Measurements from ENCODE around the gene CLDN4. TPM values are rescaled to one million over a fixed set of nuclear protein-coding genes. Genes with fewer than 3 reads are reported as not detected.
A peak's percentile ranks its signal among the peaks of the same experiment; 100 is the strongest.
"Not testable (repeated sequence)": the region's sequence is repeated elsewhere in the genome, so short reads cannot be mapped to it uniquely, and the experiment has no call there.

The CLDN4 gene
- total and polyA plus RNA-seq, 2 experiments from 2014 or later: 570 to 909 TPM

GRCh38 chr7:73833251-73833919, 2.6 kb downstream of the CLDN4 start:
- Histone ChIP-seq H3K4me1 (ENCODE audit: insufficient read depth) (peaks cover 19% of the 10 kb centered on the region), H2AFZ (no peak overlapping the region), H3K79me2 (peaks cover 18% of the 10 kb centered on the region), H3K27me3 (no peaks in the 10 kb centered on the region), H3K4me2 (peak overlapping the region; percentile 68), H3K27ac (peak overlapping the region; percentile 99), H3K9me2 (replicated peaks; ENCODE audit: insufficient read depth) (no peaks in the 10 kb centered on the region), H4K20me1 (ENCODE audit: insufficient read depth, poor library complexity, severe bottlenecking) (no peaks in the 10 kb centered on the region), H3K9me3 (ENCODE audit: low read depth) (no peaks in the 10 kb centered on the region), H3K36me3 (replicated peaks; ENCODE audit: insufficient read depth, low read depth) (no peaks in the 10 kb centered on the region), H3K4me3 (no peak overlapping the region)
- DNase-seq (ENCODE audit: low spot score): peak; percentile 78
- WGBS (ENCODE audit: low lambda C conversion rate, missing lambda C conversion rate): 47% methylated on average over 13 of the region's 13 CpGs
- TF ChIP-seq EZH2 (IDR thresholded peaks at IDR 0.05; ENCODE audit: borderline replicate concordance): no peak
- no peak for TF ChIP-seq CTCF (IDR thresholded peaks at IDR 0.05; ENCODE audit: poor library complexity)
- TF ChIP-seq EZH2phosphoT487 (IDR thresholded peaks at IDR 0.05; ENCODE audit: low read depth, severe bottlenecking, unreplicated experiment): no peak

GRCh38 chr7:73834626-73835191, 3.9 kb downstream of the CLDN4 start:
- DNase-seq (ENCODE audit: low spot score): no peak
- no peak overlapping the region for H3K4me2 ChIP-seq
- peaks cover 6% of the 10 kb centered on the region for H3K4me1 ChIP-seq (ENCODE audit: insufficient read depth)
- 96% methylated on average over 9 of the region's 11 CpGs for WGBS (ENCODE audit: low lambda C conversion rate, missing lambda C conversion rate)
- no peaks in the 10 kb centered on the region for H4K20me1 ChIP-seq (ENCODE audit: insufficient read depth, poor library complexity, severe bottlenecking)
- H3K27me3 ChIP-seq: no peaks in the 10 kb centered on the region
- H3K9me3 ChIP-seq (ENCODE audit: low read depth): no peaks in the 10 kb centered on the region
- no peak overlapping the region for H3K4me3 ChIP-seq
- no peak overlapping the region for H2AFZ ChIP-seq
- H3K36me3 ChIP-seq (replicated peaks; ENCODE audit: insufficient read depth, low read depth): no peaks in the 10 kb centered on the region
- H3K27ac ChIP-seq: peak overlapping the region; percentile 99
- H3K9me2 ChIP-seq (replicated peaks; ENCODE audit: insufficient read depth): no peaks in the 10 kb centered on the region
- peaks cover 18% of the 10 kb centered on the region for H3K79me2 ChIP-seq
- TF ChIP-seq EZH2 (IDR thresholded peaks at IDR 0.05; ENCODE audit: borderline replicate concordance) (no peak), EZH2phosphoT487 (IDR thresholded peaks at IDR 0.05; ENCODE audit: low read depth, severe bottlenecking, unreplicated experiment) (no peak), CTCF (IDR thresholded peaks at IDR 0.05; ENCODE audit: poor library complexity) (no peak)

GRCh38 chr7:73837167-73837566, 6.4 kb downstream of the CLDN4 start:
- not testable (repeated sequence) for H3K27ac ChIP-seq; H3K4me2 ChIP-seq; H3K36me3 ChIP-seq (replicated peaks; ENCODE audit: insufficient read depth, low read depth); H2AFZ ChIP-seq; H3K4me1 ChIP-seq (ENCODE audit: insufficient read depth); H4K20me1 ChIP-seq (ENCODE audit: insufficient read depth, poor library complexity, severe bottlenecking); DNase-seq (ENCODE audit: low spot score); H3K79me2 ChIP-seq; H3K4me3 ChIP-seq; H3K9me2 ChIP-seq (replicated peaks; ENCODE audit: insufficient read depth); H3K9me3 ChIP-seq (ENCODE audit: low read depth); H3K27me3 ChIP-seq

- H3K9me3 ChIP-seq (ENCODE audit: low read depth): no peaks in the 10 kb centered on the region
- peaks cover 7% of the 10 kb centered on the region for H3K4me1 ChIP-seq (ENCODE audit: insufficient read depth)
- DNase-seq (ENCODE audit: low spot score): no peak
- no peaks in the 10 kb centered on the region for H3K36me3 ChIP-seq (replicated peaks; ENCODE audit: insufficient read depth, low read depth)
- H3K4me3 ChIP-seq: no peak overlapping the region
- no peaks in the 10 kb centered on the region for H4K20me1 ChIP-seq (ENCODE audit: insufficient read depth, poor library complexity, severe bottlenecking)
- no peak for TF ChIP-seq EZH2 (IDR thresholded peaks at IDR 0.05; ENCODE audit: borderline replicate concordance)
- TF ChIP-seq EZH2phosphoT487 (IDR thresholded peaks at IDR 0.05; ENCODE audit: low read depth, severe bottlenecking, unreplicated experiment): no peak
- no peak for TF ChIP-seq CTCF (IDR thresholded peaks at IDR 0.05; ENCODE audit: poor library complexity)
- no peaks in the 10 kb centered on the region for H3K9me2 ChIP-seq (replicated peaks; ENCODE audit: insufficient read depth)
- no peak overlapping the region for H3K27ac ChIP-seq
- H3K27me3 ChIP-seq: no peaks in the 10 kb centered on the region
- H3K79me2 ChIP-seq: peaks cover 2% of the 10 kb centered on the region
- H2AFZ ChIP-seq: no peak overlapping the region
- no peak overlapping the region for H3K4me2 ChIP-seq
- WGBS (ENCODE audit: low lambda C conversion rate, missing lambda C conversion rate): 77% methylated on average over 6 of the region's 6 CpGs
Measured at GRCh38 chr7:73838642-73839041, 7.8 kb downstream of the CLDN4 start.
